HepG2 (cell line): ENCODE data around the gene C2CD3. TPM values are rescaled to one million over a fixed set of nuclear protein-coding genes. Genes with fewer than 3 reads are reported as not detected.

ENCODE experiments used
- ATAC-seq: fragments of 200-7000 bp; cut with Tn5 transposase; 3 replicates; pipeline ENCODE4 v1.9.1; 2020; ENCODE audit warnings: mild to moderate bottlenecking, moderate library complexity
- BruUV-seq: library from RNA; stranded (reverse); fragments of 400-500 nt; replicated peaks from 2 replicates; lab custom pipeline; 2021; lab: Mats Ljungman, UMichigan
- CTCF ChIA-PET: fragments of 300-600 bp; formaldehyde crosslinking; extraction: SDS; loops from one replicate; lab custom pipeline; 2021; ENCODE audit warnings: low total read pairs, inconsistent platforms, low intra/inter-chr PET ratio; lab: Yijun Ruan, JAX
- POLR2A ChIA-PET: fragments of 350-600 bp; sonication (Branson Sonifier 250); formaldehyde crosslinking; loops from one replicate; lab custom pipeline; 2020; ENCODE audit warnings: antibody characterized with exemption, inconsistent platforms; lab: Yijun Ruan, JAX
- DNase-seq: peaks from one replicate; pipeline ENCODE4 v3.0.0-alpha.2; 2015; ENCODE audit warnings: low spot score
- FAIRE-seq: peaks from 3 replicates; lab custom pipeline; 2011; peaks lifted over from hg19 to GRCh38; lab: Jason Lieb, UNC
- H2AFZ ChIP-seq: one replicate; pipeline ENCODE4 v1.6.1; 2011; ENCODE audit warnings: low read length, inconsistent platforms
- H3K27ac ChIP-seq: fragments of 300-600 bp; 3 replicates; pipeline ENCODE4 v1.8.0; 2011; ENCODE audit warnings: mixed run types, mild to moderate bottlenecking, mixed read lengths, low read length, inconsistent platforms; ENCODE audit not compliant: insufficient read depth; ENCODE audit errors: extremely low read length
- H3K27me3 ChIP-seq, 2 experiments: fragments of 200-600 bp in 1 of 2; 2 replicates in 1 of 2; 3 replicates in 1 of 2; pipeline versions ENCODE4 v1.6.0 to v1.8.0; 2011; ENCODE audit warnings: low read length in 2 of 2, mild to moderate bottlenecking in 2 of 2, moderate library complexity in 2 of 2, inconsistent platforms in 1 of 2; ENCODE audit not compliant: insufficient read depth in 2 of 2, control insufficient read depth in 1 of 2
- H3K36me3 ChIP-seq, 2 experiments: fragments of 200-600 bp in 1 of 2; replicated peaks in 1 of 2; 2 replicates in 1 of 2; 3 replicates in 1 of 2; pipeline versions ENCODE4 v1.5.1 to v1.8.0; 2011; ENCODE audit warnings: low read length in 2 of 2, inconsistent platforms in 1 of 2; ENCODE audit not compliant: insufficient read depth in 2 of 2, control insufficient read depth in 1 of 2
- H3K4me1 ChIP-seq: 2 replicates; pipeline ENCODE4 v1.5.1; 2012; ENCODE audit warnings: low read length, inconsistent platforms; ENCODE audit not compliant: insufficient read depth
- H3K4me2 ChIP-seq: 2 replicates; pipeline ENCODE4 v1.6.0; 2011; ENCODE audit warnings: low read depth, low read length, inconsistent platforms
- H3K4me3 ChIP-seq, 3 experiments: fragments of 200-600 bp in 1 of 3; sonication (generic), shearing (Covaris generic) in 1 of 3; replicated peaks in 1 of 3; 2 replicates each; pipeline ENCODE4 v1.5.1; 2011 to 2016; ENCODE audit warnings: low read length in 3 of 3, inconsistent platforms in 2 of 3, low read depth in 2 of 3, mild to moderate bottlenecking in 2 of 3, control low read depth in 1 of 3, mixed read lengths in 1 of 3; ENCODE audit not compliant: insufficient read depth in 1 of 3
- H3K79me2 ChIP-seq: one replicate; pipeline ENCODE4 v1.6.1; 2011; ENCODE audit warnings: low read length, inconsistent platforms; ENCODE audit not compliant: insufficient read depth
- H3K9ac ChIP-seq: 2 replicates; pipeline ENCODE4 v1.6.0; 2011; ENCODE audit warnings: mild to moderate bottlenecking, low read depth, low read length, inconsistent platforms; ENCODE audit not compliant: insufficient read depth
- H3K9me3 ChIP-seq: 2 replicates; pipeline ENCODE4 v1.5.1; 2012; ENCODE audit warnings: mild to moderate bottlenecking, low read length
- H4K20me1 ChIP-seq: 2 replicates; pipeline ENCODE4 v1.6.0; 2011; ENCODE audit warnings: inconsistent platforms, mild to moderate bottlenecking, low read length, moderate library complexity; ENCODE audit not compliant: insufficient read depth
- ETV5 ChIP-seq: IDR thresholded peaks from 2 replicates; pipeline ENCODE4 v1.6.1; 2018; ENCODE audit warnings: missing biosample characterization, missing genetic modification reagents, inconsistent platforms, borderline replicate concordance
- KLF9 ChIP-seq: IDR thresholded peaks from 2 replicates; pipeline ENCODE4 v1.6.1; 2016; ENCODE audit warnings: low read depth
- MAF1 ChIP-seq: sonication (generic); formaldehyde crosslinking; IDR thresholded peaks from 2 replicates; pipeline ENCODE4 v1.5.0; 2020; ENCODE audit warnings: missing genetic modification reagents, borderline replicate concordance
- RBM39 ChIP-seq: fragments of 200-400 bp; formaldehyde crosslinking; IDR thresholded peaks from one replicate; pipeline ENCODE4 v1.6.1; 2018; ENCODE audit warnings: antibody characterized with exemption, mild to moderate bottlenecking, low read depth, low read length; ENCODE audit not compliant: poor library complexity, severe bottlenecking
- SALL1 ChIP-seq: sonication (generic); formaldehyde crosslinking; IDR thresholded peaks from 2 replicates; pipeline ENCODE4 v1.8.0; 2022; ENCODE audit warnings: mild to moderate bottlenecking, missing genetic modification reagents
- SMAD3 ChIP-seq: sonication (generic); formaldehyde crosslinking; IDR thresholded peaks from 2 replicates; pipeline ENCODE4 v1.4.0; 2020; ENCODE audit warnings: missing genetic modification reagents
- ZFP36L2 ChIP-seq: sonication (generic); formaldehyde crosslinking; IDR thresholded peaks from 2 replicates; pipeline ENCODE4 v1.4.0; 2020; ENCODE audit warnings: missing genetic modification reagents
- ZNF12 ChIP-seq: sonication (generic); formaldehyde crosslinking; IDR thresholded peaks from 2 replicates; pipeline ENCODE4 v1.5.0; 2020; ENCODE audit warnings: missing genetic modification reagents
- WGBS: methylation state at CpG from one replicate; pipeline ENCODE4 v1.1.6; 2017; ENCODE audit warnings: low lambda C conversion rate; 5-methylcytosine and 5-hydroxymethylcytosine counted together
- in situ Hi-C: cut with HindIII; loops from 2 replicates; pipeline ENCODE4 v1.10.0; 2017; ENCODE audit warnings: low pct_unique_long_range_greater_than_20kb; ENCODE audit not compliant: extremely low pct_ligation_motif_present
- intact Hi-C: fragments of 100-400 bp; cut with micrococcal nuclease; formaldehyde crosslinking; loops from one replicate; pipeline ENCODE4 v1.10.0; 2022; ENCODE audit not compliant: unreplicated experiment
- polyA plus RNA-seq, 8 experiments: library from polyadenylated mRNA; depleted of rRNA in 3 of 8; stranded (reverse) in 7 of 8; unstranded in 1 of 8; fragments of >200 nt; fragmentation: Illumina TruSeq in 4 of 8; extraction: Trizol in 4 of 8; gene quantifications; 2 replicates each; pipeline versions ENCODE4 v1.2.1 to v1.2.3, GENCODE V29; 2011 to 2016; ENCODE audit warnings: low read depth in 4 of 8, missing spikeins in 1 of 8, mixed read lengths in 1 of 8; ENCODE audit not compliant: insufficient read depth in 1 of 8
- total RNA-seq, 5 experiments: library from RNA; depleted of rRNA; stranded (reverse); fragments of >200 nt; fragmentation: Illumina TruSeq; extraction: Trizol; gene quantifications; 2 replicates each; pipeline ENCODE4 v1.2.3, GENCODE V29; 2016; ENCODE audit warnings: low read depth in 1 of 5
- TF ChIP-seq, protein P1 (sequence below), 2 experiments: sonication (generic) in 1 of 2; formaldehyde crosslinking in 1 of 2; IDR thresholded peaks; 2 replicates each; pipeline versions ENCODE4 v1.4.0 to v1.6.1; 2018 to 2020; ENCODE audit warnings: missing genetic modification reagents in 2 of 2, borderline replicate concordance in 1 of 2, low read depth in 1 of 2, mild to moderate bottlenecking in 1 of 2, missing biosample characterization in 1 of 2
- TF ChIP-seq, protein P2 (sequence below): sonication (generic); formaldehyde crosslinking; IDR thresholded peaks from 2 replicates; pipeline ENCODE4 v1.5.1; 2020; ENCODE audit warnings: missing genetic modification reagents, mild to moderate bottlenecking, borderline replicate concordance
- TF ChIP-seq, protein P3 (sequence below): sonication (generic); formaldehyde crosslinking; IDR thresholded peaks from 2 replicates; pipeline ENCODE4 v1.4.0; 2020; ENCODE audit warnings: missing genetic modification reagents

C2CD3 gene
- total and polyA plus RNA-seq, 2 of the 13 experiments (the other 11 are each of a cell fraction or from before 2014, with no cell fraction given) = 5.5 to 6.4 TPM

DNA sequence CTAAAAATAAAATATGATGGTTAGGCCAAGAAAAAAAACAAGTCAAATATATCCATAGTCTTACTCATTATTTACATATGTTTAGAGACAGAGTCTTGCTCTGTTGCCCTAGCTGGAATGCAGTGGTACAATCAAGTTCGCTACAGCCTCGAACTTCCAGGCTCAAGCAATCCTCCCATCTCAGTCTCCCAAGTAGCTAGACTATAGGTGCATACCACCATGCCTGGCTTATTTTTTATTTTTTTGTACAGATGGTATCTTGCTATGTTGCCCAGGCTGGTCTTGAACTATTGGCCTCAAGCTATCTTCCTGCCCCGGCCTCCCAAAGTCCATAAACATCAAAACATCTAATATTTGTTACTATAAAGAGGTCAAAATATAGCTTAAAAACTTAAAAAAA, 36.1 kb downstream of the C2CD3 start:
- Histone ChIP-seq H3K27ac (no peak overlapping the region), H3K79me2 (no peaks in the 10 kb centered on the region), H3K36me3 (peaks cover 0 to 9% of the 10 kb centered on the region in 2 experiments; a peak in 2 of 5 replicates), H3K9me3 (no peaks in the 10 kb centered on the region), H3K4me3 (no peak overlapping the region), H4K20me1 (no peaks in the 10 kb centered on the region), H3K4me2 (no peak overlapping the region), H2AFZ (no peak overlapping the region), H3K4me1 (peaks cover 20% of the 10 kb centered on the region), H3K27me3 (no peaks in the 10 kb centered on the region), H3K9ac (no peak overlapping the region)
- POLR2A ChIA-PET = no interaction called here
- in situ Hi-C loops (no loop called here), intact Hi-C loops (no loop called here)
- ATAC-seq (no peak), FAIRE-seq (no peak), DNase-seq (no peak)
- BruUV-seq = no TSS peak
- no peak for TF ChIP-seq ZFP36L2 (CRISPR knock-in tag)
- TF ChIP-seq MAF1 = no peak
- no peak for TF ChIP-seq SALL1 (CRISPR knock-in tag)
- no peak for TF ChIP-seq SMAD3 (CRISPR knock-in tag)
- TF ChIP-seq, protein P1, sequence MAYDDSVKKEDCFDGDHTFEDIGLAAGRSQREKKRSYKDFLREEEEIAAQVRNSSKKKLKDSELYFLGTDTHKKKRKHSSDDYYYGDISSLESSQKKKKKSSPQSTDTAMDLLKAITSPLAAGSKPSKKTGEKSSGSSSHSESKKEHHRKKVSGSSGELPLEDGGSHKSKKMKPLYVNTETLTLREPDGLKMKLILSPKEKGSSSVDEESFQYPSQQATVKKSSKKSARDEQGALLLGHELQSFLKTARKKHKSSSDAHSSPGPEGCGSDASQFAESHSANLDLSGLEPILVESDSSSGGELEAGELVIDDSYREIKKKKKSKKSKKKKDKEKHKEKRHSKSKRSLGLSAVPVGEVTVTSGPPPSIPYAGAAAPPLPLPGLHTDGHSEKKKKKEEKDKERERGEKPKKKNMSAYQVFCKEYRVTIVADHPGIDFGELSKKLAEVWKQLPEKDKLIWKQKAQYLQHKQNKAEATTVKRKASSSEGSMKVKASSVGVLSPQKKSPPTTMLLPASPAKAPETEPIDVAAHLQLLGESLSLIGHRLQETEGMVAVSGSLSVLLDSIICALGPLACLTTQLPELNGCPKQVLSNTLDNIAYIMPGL (CRISPR knock-in tag; IDR thresholded peaks at IDR 0.05; ENCODE audit: borderline replicate concordance in 1 of 2, low read depth in 1 of 2) = no peak
- WGBS = 100% methylated on average over 3 of the region's 3 CpGs
- CTCF ChIA-PET = no interaction called here

DNA sequence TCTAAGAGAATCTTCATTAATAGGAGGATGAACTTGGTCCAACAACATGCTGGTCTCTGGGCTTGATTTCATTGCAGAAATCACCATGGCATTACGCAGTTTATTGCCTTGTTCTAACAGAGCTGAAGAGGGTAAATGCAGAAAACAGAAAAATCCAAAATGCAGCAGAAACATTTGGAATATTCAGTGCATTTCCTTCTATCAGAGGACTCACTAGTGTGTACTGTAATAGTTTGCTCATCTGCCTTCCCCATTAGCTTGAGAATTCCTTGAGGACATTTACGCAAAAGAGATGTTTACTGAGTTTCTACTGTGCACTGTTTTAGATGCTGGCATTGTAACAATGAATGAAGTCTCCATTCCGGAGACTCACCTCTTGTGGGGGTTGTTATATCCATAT, 37.4 kb downstream of the C2CD3 start:
- intact Hi-C loops (no loop called here), in situ Hi-C loops (no loop called here)
- Histone ChIP-seq H4K20me1 (no peaks in the 10 kb centered on the region), H3K27me3 (no peaks in the 10 kb centered on the region), H3K9ac (no peak overlapping the region), H3K9me3 (no peaks in the 10 kb centered on the region), H3K36me3 (peaks cover 0 to 9% of the 10 kb centered on the region in 2 experiments; a peak in 2 of 5 replicates), H3K4me2 (no peak overlapping the region), H3K4me1 (peaks cover 8% of the 10 kb centered on the region), H3K27ac (no peak overlapping the region), H2AFZ (no peak overlapping the region), H3K4me3 (no peak overlapping the region), H3K79me2 (no peaks in the 10 kb centered on the region)
- FAIRE-seq = no peak
- CTCF ChIA-PET = no interaction called here
- no peak for ATAC-seq
- WGBS = 95% methylated on average over 3 of the region's 3 CpGs
- POLR2A ChIA-PET = no interaction called here
- no peak for DNase-seq
- no TSS peak for BruUV-seq
- TF ChIP-seq, protein P2, sequence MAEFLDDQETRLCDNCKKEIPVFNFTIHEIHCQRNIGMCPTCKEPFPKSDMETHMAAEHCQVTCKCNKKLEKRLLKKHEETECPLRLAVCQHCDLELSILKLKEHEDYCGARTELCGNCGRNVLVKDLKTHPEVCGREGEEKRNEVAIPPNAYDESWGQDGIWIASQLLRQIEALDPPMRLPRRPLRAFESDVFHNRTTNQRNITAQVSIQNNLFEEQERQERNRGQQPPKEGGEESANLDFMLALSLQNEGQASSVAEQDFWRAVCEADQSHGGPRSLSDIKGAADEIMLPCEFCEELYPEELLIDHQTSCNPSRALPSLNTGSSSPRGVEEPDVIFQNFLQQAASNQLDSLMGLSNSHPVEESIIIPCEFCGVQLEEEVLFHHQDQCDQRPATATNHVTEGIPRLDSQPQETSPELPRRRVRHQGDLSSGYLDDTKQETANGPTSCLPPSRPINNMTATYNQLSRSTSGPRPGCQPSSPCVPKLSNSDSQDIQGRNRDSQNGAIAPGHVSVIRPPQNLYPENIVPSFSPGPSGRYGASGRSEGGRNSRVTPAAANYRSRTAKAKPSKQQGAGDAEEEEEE (CRISPR knock-in tag) = no peak
- no peak for TF ChIP-seq ZNF12 (CRISPR knock-in tag)
- TF ChIP-seq, protein P3, sequence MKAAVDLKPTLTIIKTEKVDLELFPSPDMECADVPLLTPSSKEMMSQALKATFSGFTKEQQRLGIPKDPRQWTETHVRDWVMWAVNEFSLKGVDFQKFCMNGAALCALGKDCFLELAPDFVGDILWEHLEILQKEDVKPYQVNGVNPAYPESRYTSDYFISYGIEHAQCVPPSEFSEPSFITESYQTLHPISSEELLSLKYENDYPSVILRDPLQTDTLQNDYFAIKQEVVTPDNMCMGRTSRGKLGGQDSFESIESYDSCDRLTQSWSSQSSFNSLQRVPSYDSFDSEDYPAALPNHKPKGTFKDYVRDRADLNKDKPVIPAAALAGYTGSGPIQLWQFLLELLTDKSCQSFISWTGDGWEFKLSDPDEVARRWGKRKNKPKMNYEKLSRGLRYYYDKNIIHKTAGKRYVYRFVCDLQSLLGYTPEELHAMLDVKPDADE (CRISPR knock-in tag) = no peak
- no peak for TF ChIP-seq ETV5 (CRISPR knock-in tag)
- no peak for TF ChIP-seq RBM39
- no peak for TF ChIP-seq KLF9 (CRISPR knock-in tag)
